ENCODE data around the gene PALM3.

The PALM3 gene

DNA sequence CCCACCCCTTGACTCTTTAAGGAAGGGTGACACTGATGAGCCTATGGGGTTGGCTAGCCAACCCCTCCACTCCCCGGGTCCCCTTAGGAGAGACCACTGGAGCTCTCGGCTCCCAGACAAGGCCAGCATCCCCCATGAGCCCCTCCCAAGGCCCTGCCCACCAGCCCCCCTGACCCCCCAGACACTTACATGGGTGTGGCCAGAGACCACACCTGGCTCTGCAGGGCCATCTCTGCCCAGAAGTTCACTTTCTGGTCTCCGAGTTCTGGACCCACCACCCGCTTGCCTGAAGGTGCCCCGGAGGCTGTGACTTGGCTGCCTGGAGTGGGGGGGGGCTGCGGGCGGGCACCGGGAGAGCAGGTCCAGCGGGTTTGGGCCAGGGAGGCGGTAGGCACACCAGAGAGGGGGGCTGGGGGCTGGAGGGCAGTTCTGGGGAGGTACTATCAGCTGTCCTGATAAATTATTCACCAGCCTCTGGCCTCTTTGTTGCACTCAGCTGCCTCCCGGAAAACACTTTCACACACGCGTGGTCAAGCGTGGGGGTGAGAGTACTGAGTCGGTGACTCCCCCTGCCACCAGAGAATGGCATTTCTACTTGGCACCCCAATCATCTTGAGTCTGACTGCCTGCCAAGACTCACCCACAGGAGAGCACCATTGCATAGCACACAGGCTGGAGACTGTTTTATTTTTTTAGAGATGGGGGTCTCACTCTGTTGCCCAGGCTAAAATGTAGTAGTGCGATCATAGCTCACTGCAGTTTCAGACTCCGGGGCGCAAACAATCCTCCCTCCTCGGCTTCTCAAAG lies at the start of gene PALM3:
Gene PALM3, minus strand, starts transcription at position 326 of the 807 bp plus-strand sequence. Its CDS starts 96 bp downstream, at position 230.
- no peak for DNase-seq (ENCODE audit: low spot score)

DNA sequence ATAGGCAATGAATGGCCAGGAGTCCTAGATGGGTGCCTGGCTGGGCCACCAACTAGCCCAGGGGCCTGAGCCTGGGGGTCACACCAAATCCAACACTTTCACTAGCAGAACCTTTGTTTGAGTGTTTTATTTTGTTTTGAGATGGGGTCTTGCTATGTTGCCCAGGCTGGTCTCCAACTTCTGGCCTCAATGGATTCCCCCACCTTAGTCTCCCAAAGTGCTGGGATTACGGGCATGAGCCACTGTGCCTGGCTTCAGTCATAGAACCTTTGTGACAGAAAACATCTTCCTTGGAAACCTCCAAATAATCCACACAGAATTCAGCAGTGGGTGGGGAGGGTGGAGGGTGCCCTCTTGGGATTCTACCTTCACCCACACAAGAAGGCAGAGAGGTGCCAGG lies 49.6 kb upstream of the PALM3 start:
- no peak for DNase-seq (ENCODE audit: low spot score)

DNA sequence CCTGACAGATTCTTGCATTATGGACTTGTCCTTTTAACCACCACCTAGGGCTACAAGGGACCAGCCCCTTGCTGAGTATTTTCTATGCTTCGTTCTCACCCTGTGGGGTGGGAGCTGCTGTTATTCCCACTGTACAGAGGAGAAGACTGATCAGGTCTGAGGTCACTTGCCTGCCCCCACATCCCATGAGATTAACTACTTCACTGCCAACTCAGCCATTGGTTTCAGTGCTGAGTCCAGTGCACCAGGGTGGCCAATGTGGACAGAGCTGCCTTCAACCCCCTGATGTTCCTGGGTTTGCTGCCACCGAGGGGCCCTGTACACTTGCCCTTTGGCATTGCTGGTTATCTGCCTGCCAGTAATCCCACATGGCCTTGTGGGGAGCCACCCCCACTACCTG lies 48.8 kb upstream of the PALM3 start:
- DNase-seq (ENCODE audit: low spot score) = no peak

- DNase-seq (ENCODE audit: low spot score) = peak; percentile 54
Observed at GRCh38 chr19:14107581-14108461, 45.9 kb upstream of the PALM3 start.

GRCh38 chr19:14106840-14107239 lies 45.0 kb upstream of the PALM3 start:
- DNase-seq (ENCODE audit: low spot score) = no peak

DNA sequence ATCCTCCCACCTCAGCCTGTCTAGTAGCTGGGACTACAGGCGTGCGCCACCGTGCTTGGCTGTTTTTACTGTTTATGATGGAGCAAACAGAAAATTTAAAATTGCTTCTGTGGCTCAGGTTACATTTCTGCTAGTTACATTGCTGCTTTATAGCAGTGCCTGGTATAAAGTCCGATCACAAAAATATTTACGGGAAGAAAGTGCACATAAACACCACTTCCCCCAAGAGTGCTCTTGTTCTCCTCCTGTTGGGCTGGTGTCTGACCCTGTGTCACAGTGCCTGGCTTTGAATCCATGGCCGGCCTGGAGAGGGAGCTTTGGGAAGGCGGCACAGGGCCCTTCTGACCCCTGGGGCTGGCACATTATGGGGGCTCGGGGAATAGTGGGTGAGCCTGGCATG lies 43.8 kb upstream of the PALM3 start:
- no peak for DNase-seq (ENCODE audit: low spot score)

- no peak for DNase-seq (ENCODE audit: low spot score)
Observed at GRCh38 chr19:14103310-14103709, 41.4 kb upstream of the PALM3 start.

GRCh38 chr19:14102756-14103155 lies 40.9 kb upstream of the PALM3 start:
- no peak for DNase-seq (ENCODE audit: low spot score)

GRCh38 chr19:14102102-14102696 lies 40.3 kb upstream of the PALM3 start:
- DNase-seq (ENCODE audit: low spot score) = no peak

DNA sequence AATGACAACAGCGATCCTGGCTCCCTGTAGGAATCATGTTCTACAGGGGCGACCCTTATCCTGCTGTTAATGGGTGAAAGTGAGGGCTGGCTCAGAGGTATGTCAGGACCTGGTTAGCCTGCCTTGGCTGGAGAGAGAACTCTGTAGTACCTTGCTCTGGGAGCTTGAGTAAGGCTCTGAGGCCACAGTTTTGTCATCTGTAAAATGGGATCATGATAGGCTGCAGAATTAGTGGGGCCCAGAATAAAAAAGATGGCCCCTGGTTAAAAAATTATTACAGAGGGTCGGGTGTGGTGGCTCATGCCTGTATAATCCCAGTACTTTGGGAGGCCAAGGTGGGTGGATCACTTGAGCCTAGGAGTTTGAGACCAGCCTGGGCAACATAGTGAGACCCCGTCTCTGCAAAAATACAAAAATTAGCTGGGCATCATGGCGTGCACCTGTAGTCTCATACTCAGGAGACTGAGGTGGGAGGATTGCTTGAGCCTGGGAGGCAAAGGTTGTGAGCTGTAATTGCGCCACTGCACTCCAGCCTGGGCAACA lies 39.2 kb upstream of the PALM3 start:
- DNase-seq (ENCODE audit: low spot score) = no peak

DNA sequence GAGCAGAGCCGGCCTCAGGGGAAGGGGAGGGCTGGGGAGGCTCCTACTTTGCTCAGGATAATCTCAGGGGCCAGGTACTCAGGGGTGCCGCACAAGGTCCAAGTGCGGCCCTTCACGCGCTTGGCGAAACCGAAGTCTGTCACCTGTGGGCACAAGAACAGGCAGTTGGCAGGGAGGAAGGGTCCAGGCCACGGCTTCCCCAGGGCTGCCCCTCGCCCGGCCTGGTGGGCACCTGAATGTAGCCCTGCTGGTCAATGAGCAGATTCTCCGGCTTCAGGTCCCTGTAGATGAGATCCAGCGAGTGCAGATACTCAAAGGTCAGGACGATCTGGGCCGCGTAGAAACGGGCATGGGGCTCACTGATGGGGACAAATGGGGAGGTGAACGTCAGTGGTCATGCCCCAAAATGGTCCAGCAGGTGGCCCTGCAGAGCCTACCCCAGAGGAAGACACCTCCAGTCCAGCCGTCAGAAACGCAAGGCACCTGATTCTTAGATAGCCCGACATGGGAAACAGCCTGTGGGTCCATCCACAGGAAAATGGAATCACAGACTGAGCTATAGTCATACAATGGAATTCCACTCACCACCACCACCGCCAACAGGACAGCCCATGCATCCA lies 35.8 kb upstream of the PALM3 start:
- no peak for DNase-seq (ENCODE audit: low spot score)

GRCh38 chr19:14096272-14096992 lies 34.6 kb upstream of the PALM3 start:
- DNase-seq (ENCODE audit: low spot score) = no peak

DNA sequence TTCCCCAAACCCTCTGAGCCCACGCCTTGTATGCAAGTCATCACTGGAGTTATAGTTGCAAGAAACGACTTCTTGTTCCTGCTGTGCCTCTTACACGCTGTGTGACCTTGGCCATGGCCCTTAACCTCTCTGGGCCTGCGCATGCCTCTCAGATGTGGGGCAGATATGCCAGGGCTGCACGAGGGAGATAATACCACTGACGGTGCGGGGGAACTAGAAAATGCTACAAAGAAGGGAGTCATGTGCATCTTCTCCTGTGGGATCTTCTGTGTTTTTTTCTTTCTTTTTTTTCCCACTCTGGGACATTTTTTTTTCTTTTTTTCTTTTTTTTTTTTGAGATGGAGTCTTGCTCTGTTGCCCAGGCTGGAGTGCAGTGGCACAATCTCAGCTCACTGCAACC lies 33.0 kb upstream of the PALM3 start:
- no peak for DNase-seq (ENCODE audit: low spot score)

GRCh38 chr19:14093117-14093823 lies 31.4 kb upstream of the PALM3 start:
- DNase-seq (ENCODE audit: low spot score) = no peak

GRCh38 chr19:14091813-14092462 lies 30.1 kb upstream of the PALM3 start:
- no peak for DNase-seq (ENCODE audit: low spot score)

- DNase-seq (ENCODE audit: low spot score) = peak; percentile 78
Observed at GRCh38 chr19:14091081-14091812, 29.4 kb upstream of the PALM3 start.

DNA sequence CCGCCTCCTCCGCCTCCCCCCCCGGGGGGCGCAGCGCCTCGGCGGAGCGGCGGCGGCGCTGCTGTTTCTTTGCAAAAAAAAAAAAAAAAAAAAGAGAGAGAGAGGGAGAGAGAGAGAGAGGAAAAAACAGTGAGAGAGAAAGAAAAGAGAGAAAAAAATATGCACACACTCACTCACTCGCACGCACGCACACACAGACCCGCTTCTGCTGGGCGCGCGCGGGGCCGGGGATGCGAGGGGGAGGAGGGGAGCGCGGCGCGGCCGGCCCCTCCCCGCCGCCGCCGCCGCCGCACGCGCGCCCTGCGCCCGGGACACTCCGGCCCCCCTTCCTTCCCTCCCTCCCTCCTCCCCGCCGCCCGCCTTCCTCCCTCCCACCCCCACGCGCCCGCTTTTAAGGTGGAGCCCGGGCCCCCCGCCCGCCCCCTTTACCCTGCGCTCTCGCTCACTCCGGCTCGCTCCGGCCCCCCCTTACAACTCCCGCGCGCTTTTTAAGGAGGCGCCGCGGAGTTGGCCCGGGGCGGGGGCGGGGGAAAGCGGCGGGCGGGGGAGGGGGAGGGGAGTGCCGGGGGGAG lies 28.7 kb upstream of the PALM3 start, which contains the start of gene SAMD1:
Gene SAMD1, minus strand, starts transcription at position 243 of the 572 bp plus-strand sequence.
- peak; percentile 83 for DNase-seq (ENCODE audit: low spot score)

DNA sequence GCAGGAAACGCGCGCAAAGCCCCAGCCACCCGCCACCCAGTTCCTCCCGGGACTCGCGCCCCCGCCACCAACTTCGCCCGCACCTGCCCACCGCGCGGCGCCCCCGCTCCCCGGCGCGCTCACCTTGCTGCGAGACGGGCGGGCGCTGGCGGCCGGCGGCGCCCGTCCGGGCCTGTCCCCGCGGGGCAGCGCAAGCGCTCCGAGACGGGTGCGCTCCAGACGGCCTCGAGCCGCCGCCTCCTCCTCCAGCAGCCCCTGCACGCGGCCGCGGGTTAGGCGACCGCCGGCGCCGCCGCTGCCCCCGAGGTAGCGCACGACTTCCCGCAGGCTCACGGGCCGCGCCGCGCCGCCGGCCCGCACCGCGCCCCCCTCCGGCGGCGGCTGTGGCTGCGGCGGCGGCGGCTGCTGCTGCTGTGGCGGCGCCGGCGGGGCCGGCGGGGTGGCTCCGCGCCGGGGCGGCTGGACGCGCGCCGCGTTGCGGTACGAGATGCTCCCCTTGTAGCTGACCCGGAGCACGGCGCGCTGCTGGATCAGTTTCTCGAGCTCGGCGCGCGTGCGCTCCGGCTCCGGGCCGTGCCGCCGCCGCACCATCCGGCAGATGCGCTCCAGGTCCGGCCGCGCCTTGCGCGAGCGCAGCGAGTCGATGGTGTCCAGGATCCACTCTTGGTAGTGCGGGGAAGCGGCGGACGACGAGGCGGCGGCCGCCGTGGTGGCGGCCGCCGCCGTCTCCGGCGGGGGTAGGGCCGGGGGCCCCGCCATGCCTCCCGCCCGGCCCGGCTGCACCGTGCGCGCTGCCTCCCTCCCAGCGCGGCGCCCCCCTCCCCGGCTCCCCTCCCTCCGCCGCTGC lies 28.0 kb upstream of the PALM3 start:
- peak; percentile 75 for DNase-seq (ENCODE audit: low spot score)

All from hepatic stellate cell (primary cell).